OCI-LY7 (cell line): ENCODE measurements around the gene USP11. TPM values are rescaled to one million over a fixed set of nuclear protein-coding genes. Genes with fewer than 3 reads are reported as not detected.

ENCODE experiments used
- BruUV-seq: library from RNA; stranded (reverse); fragments of 400-500 nt; replicated peaks from 2 replicates; lab custom pipeline; 2021; lab: Mats Ljungman, UMichigan
- CTCF ChIA-PET: fragments of 300-600 bp; sonication (Branson Sonifier 250); formaldehyde crosslinking; loops from one replicate; lab custom pipeline; 2022; ENCODE audit warnings: antibody characterized with exemption; ENCODE audit not compliant: unreplicated experiment; lab: Charles Lee
- POLR2A ChIA-PET: fragments of 300-600 bp; sonication (Branson Sonifier 250); formaldehyde crosslinking; loops from one replicate; lab custom pipeline; 2022; ENCODE audit warnings: antibody characterized with exemption; lab: Charles Lee
- DNase-seq: peaks from one replicate; pipeline ENCODE4 v3.0.0-alpha.2; 2015; ENCODE audit warnings: low spot score
- H2AFZ ChIP-seq: fragments of 200-600 bp; sonication (generic), shearing (Covaris generic); 2 replicates; pipeline ENCODE4 v1.6.1; 2014; ENCODE audit warnings: mild to moderate bottlenecking, antibody characterized with exemption, low read length, moderate library complexity
- H3K27ac ChIP-seq: fragments of 200-600 bp; sonication (generic); 2 replicates; pipeline ENCODE4 v1.5.1; 2014; ENCODE audit warnings: mixed run types, low read depth, mild to moderate bottlenecking, moderate library complexity, low read length, inconsistent platforms; ENCODE audit not compliant: poor library complexity, severe bottlenecking
- H3K36me3 ChIP-seq: fragments of 200-600 bp; sonication (generic); 2 replicates; pipeline ENCODE4 v1.6.1; 2014; ENCODE audit warnings: mild to moderate bottlenecking, antibody characterized with exemption, low read length, moderate library complexity, mixed read lengths; ENCODE audit not compliant: insufficient read depth
- H3K4me1 ChIP-seq: fragments of 200-600 bp; sonication (generic); 2 replicates; pipeline ENCODE4 v1.5.1; 2014; ENCODE audit warnings: mild to moderate bottlenecking, low read length; ENCODE audit not compliant: insufficient read depth, poor library complexity, severe bottlenecking
- H3K4me2 ChIP-seq: fragments of 200-600 bp; sonication (generic); 2 replicates; pipeline ENCODE4 v1.6.1; 2014; ENCODE audit warnings: mild to moderate bottlenecking, low read length
- H3K4me3 ChIP-seq: fragments of 200-600 bp; sonication (generic); 2 replicates; pipeline ENCODE4 v1.5.1; 2014; ENCODE audit warnings: mild to moderate bottlenecking, low read depth, low read length; ENCODE audit not compliant: poor library complexity, severe bottlenecking
- H3K79me2 ChIP-seq: fragments of 200-600 bp; sonication (generic); 2 replicates; pipeline ENCODE4 v1.6.1; 2016; ENCODE audit warnings: low read depth, mild to moderate bottlenecking, low read length, moderate library complexity, mixed read lengths; ENCODE audit not compliant: insufficient read depth
- H3K9me2 ChIP-seq: fragments of 200-600 bp; sonication (generic); 2 replicates; pipeline ENCODE4 v1.6.1; 2016; ENCODE audit warnings: mild to moderate bottlenecking, low read length, mixed read lengths; ENCODE audit not compliant: insufficient read depth
- H3K9me3 ChIP-seq: fragments of 200-600 bp; sonication (generic); 2 replicates; pipeline ENCODE4 v1.6.1; 2014; ENCODE audit warnings: mild to moderate bottlenecking, mixed run types, low read length, mixed read lengths
- H4K20me1 ChIP-seq: fragments of 200-600 bp; sonication (generic); 2 replicates; pipeline ENCODE4 v1.6.1; 2014; ENCODE audit warnings: mild to moderate bottlenecking, antibody characterized with exemption, low read length, moderate library complexity, mixed read lengths; ENCODE audit not compliant: insufficient read depth
- EZH2phosphoT487 ChIP-seq: fragments of 200-600 bp; sonication (generic); IDR thresholded peaks from 2 replicates; pipeline ENCODE4 v1.6.1; 2018; ENCODE audit warnings: low read depth, borderline replicate concordance, mild to moderate bottlenecking, mixed run types, antibody characterized with exemption, low read length, moderate library complexity, mixed read lengths
- intact Hi-C: fragments of 100-400 bp; cut with micrococcal nuclease; formaldehyde crosslinking; loops from one replicate; pipeline ENCODE4 v1.10.0; 2022; ENCODE audit not compliant: unreplicated experiment
- total RNA-seq, 2 experiments: library from RNA; depleted of rRNA in 1 of 2; stranded (reverse); fragments of >200 nt in 1 of 2; shearing (Covaris generic) in 1 of 2; gene quantifications; 2 replicates each; pipeline ENCODE4 v1.2.3, GENCODE V29; 2014 to 2022
- TF ChIP-seq, protein P1 (sequence below): fragments of 200-600 bp; sonication (generic); conservative IDR thresholded peaks from 2 replicates; pipeline ENCODE4 v1.5.1; 2014; ENCODE audit warnings: mild to moderate bottlenecking, antibody characterized with exemption, low read length, moderate library complexity, mixed read lengths

The USP11 gene
- total RNA-seq, 2 experiments from 2014 or later, result 46.5 to 91.8 TPM

DNA sequence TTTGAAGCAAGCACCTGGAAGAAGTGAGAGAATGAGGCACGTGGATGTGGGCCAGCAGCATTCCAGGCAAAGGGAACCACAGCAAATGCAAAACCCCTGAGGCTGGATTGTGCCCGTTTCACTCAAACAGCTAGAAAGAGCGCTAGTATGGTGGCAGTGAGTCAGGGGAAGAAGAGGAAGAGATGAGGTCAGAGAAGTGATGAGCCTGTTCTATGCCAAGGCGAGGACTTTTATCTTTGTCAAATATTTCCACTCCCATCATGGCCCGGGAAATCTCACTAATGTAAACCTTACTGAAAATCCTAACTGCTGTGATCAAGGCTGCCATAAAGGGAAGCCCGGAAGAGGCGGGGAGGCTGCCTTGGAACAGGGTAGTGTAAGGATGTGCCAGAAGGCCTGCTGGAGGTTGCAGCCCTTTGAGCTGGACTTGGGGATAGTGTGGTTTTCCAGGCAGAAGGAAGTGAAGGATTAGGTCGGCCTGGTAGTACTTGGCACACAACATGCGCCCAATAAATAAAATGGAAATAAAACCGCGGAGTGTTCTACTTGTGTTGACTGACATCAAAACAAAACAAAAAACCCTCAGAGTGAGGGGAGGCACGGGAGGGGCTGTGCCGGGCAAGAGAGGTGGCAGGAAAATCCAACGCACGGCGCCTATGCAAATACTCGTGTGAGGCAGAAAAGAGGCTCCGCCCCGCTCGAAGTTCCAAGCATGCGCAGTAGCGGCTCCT is 15.5 kb upstream of the USP11 start:
- Histone ChIP-seq H3K9me2 (no peaks in the 10 kb centered on the region), H3K27ac (peak overlapping the region; percentile 70), H2AFZ (no peak overlapping the region), H3K4me3 (peak overlapping the region; percentile 59), H3K4me2 (peak overlapping the region; percentile 86), H3K79me2 (peaks cover 37% of the 10 kb centered on the region), H3K9me3 (no peaks in the 10 kb centered on the region), H4K20me1 (peaks cover 16% of the 10 kb centered on the region), H3K36me3 (peaks cover 62% of the 10 kb centered on the region), H3K4me1 (peaks cover 26% of the 10 kb centered on the region)
- intact Hi-C loops, result no loop called here
- BruUV-seq, result no TSS peak
- CTCF ChIA-PET, result no interaction called here
- POLR2A ChIA-PET, result interaction anchor here (0.6 to 1.3 kb wide), 5 partner anchors 10 to 53 kb away, joined by 3 to 8 read pairs (median 3); no protein-coding TSS in a partner anchor
- no peak for DNase-seq
- TF ChIP-seq EZH2phosphoT487, result no peak
- TF ChIP-seq, protein P1, sequence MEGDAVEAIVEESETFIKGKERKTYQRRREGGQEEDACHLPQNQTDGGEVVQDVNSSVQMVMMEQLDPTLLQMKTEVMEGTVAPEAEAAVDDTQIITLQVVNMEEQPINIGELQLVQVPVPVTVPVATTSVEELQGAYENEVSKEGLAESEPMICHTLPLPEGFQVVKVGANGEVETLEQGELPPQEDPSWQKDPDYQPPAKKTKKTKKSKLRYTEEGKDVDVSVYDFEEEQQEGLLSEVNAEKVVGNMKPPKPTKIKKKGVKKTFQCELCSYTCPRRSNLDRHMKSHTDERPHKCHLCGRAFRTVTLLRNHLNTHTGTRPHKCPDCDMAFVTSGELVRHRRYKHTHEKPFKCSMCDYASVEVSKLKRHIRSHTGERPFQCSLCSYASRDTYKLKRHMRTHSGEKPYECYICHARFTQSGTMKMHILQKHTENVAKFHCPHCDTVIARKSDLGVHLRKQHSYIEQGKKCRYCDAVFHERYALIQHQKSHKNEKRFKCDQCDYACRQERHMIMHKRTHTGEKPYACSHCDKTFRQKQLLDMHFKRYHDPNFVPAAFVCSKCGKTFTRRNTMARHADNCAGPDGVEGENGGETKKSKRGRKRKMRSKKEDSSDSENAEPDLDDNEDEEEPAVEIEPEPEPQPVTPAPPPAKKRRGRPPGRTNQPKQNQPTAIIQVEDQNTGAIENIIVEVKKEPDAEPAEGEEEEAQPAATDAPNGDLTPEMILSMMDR, result no peak

DNA sequence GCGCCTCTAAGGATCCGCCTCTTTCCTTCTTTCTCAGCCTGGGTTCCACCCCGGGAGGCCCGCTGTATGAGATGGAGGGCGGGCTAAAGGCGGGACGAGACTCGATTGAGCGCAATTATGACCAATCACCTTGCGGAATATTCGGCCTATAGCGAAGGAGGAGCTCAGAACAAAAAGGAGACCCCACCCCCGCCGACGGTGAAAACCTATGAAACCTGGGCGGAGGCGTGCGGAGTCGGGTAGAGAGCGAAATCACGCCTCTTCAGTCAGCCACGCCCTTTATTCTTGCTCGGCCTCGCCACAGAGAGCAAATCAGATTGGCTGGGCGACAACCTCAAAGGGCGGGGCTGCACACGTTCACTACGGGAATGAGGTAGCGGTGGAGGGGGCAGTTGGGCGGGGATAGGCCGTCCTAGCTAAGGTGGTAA is 14.9 kb upstream of the USP11 start:
- BruUV-seq, result no TSS peak
- POLR2A ChIA-PET, result interaction anchor here (0.6 to 1.3 kb wide), 6 partner anchors 10 to 99 kb away, joined by 3 to 8 read pairs (median 4); no protein-coding TSS in a partner anchor

More for the DNA sequence above, 14.9 kb upstream of the USP11 start:
- Histone ChIP-seq H2AFZ (peak overlapping the region; percentile 49; the same call in 1 of the 2 replicates), H3K4me3 (peak overlapping the region; percentile 98), H3K4me1 (peaks cover 26% of the 10 kb centered on the region), H3K4me2 (peak overlapping the region; percentile 96), H3K9me3 (no peaks in the 10 kb centered on the region), H3K9me2 (no peaks in the 10 kb centered on the region), H3K36me3 (peaks cover 60% of the 10 kb centered on the region), H4K20me1 (peaks cover 16% of the 10 kb centered on the region), H3K27ac (peak overlapping the region; percentile 80), H3K79me2 (peaks cover 38% of the 10 kb centered on the region)
- DNase-seq, result peak; percentile 96
- intact Hi-C loops, result loop anchor here (1.0 to 2.0 kb wide), 4 partner anchors 15 to 433 kb away; partner anchors contain the start of genes ELK1, UBA1 and USP11
- TF ChIP-seq, protein P1, result no peak
- no peak for TF ChIP-seq EZH2phosphoT487
- CTCF ChIA-PET, result no interaction called here
